GM04503 (cell line): ENCODE results near the gene QRICH2.
"Not testable (repeated sequence)": the region's sequence is repeated elsewhere in the genome, so short reads cannot be mapped to it uniquely, and the experiment has no call there.

Source experiments
- DNase-seq: peaks from one replicate; pipeline ENCODE4 v3.0.0-alpha.2; 2012; ENCODE audit warnings: low read depth

The QRICH2 gene

GRCh38 chr17:76277300-76278267, 30.5 kb downstream of the QRICH2 start:
- DNase-seq, result no peak

GRCh38 chr17:76276461-76277299, 31.4 kb downstream of the QRICH2 start:
- DNase-seq, result no peak

DNA sequence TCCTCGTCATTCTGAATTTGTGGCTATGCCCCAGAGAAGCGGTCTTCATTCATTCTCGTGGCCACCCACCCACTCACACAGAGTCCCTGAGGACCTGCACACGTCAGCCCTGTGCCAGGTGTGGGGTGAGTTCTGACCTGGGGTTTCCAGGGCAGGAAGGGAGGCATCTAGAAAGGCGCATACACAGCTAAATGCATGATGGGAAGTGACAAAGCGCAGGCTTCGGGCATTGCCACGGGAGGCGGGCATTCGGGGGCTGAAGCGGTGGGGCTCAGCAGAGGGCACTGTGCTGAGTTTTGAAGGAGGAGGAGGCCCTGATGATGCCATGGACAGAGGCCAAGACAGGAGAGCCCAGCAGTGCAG, 32.0 kb downstream of the QRICH2 start:
- DNase-seq, result no peak

GRCh38 chr17:76275382-76276068, 32.6 kb downstream of the QRICH2 start:
- DNase-seq, result no peak

GRCh38 chr17:76274112-76274956, 33.7 kb downstream of the QRICH2 start:
- no peak for DNase-seq

DNA sequence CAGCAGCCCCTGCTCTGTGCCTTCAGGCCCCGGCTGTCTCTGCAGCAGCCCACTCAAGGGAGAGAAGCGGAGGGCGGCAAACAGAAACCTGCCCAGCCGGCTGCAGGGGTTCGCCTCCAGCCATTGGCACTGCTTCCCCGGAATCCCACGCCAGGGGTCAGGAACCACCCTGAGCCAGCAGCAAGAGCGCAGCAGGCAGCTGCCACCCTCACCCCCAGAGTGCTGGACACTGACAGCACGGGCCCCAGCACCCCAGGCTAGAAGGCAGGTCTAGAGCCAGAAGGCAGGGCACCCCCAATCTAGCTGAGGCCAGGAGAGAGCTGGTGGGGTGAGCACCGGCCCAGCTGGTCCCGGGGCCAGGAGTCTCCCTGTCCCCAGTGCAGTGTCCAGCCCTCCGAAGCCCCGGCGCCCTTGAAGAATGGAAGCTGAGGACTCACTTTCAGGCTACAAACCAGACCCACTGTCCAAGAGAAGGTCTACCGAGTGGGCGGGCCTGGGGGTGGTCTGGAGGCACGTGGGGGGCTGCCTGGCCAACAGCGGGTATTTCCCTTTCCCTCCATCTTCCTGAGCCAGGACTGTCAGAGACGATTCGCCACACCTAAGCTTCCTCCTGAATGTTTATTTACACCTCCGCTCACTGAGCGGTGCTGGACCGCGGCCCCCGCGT, 34.5 kb downstream of the QRICH2 start:
- DNase-seq, result no peak

- no peak for DNase-seq
These were observed 35.3 kb downstream of the QRICH2 start for GRCh38 chr17:76272541-76273444.

- DNase-seq, result no peak
These were observed 36.2 kb downstream of the QRICH2 start for GRCh38 chr17:76271669-76272540.

- no peak for DNase-seq
These were observed 37.1 kb downstream of the QRICH2 start for GRCh38 chr17:76270770-76271668.

DNA sequence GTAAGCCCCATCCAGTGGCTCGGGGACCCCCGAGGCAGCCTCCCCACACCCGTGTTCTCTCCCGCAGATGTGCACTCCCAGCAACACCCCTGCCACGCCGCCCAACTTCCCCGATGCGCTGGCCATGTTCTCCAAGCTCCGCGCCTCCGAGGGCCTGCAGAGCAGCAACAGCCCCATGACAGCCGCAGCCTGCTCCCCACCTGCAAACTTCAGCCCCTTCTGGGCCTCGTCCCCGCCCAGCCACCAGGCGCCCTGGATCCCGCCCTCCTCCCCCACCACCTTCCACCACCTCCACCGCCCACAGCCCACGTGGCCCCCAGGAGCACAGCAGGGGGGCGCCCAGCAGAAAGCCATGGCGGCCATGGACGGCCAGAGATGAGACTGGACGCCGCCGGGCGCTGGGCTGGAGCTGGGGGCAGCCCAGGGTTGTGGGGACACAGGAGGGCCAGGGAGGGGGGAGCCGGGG, 37.9 kb downstream of the QRICH2 start:
- no peak for DNase-seq

DNA sequence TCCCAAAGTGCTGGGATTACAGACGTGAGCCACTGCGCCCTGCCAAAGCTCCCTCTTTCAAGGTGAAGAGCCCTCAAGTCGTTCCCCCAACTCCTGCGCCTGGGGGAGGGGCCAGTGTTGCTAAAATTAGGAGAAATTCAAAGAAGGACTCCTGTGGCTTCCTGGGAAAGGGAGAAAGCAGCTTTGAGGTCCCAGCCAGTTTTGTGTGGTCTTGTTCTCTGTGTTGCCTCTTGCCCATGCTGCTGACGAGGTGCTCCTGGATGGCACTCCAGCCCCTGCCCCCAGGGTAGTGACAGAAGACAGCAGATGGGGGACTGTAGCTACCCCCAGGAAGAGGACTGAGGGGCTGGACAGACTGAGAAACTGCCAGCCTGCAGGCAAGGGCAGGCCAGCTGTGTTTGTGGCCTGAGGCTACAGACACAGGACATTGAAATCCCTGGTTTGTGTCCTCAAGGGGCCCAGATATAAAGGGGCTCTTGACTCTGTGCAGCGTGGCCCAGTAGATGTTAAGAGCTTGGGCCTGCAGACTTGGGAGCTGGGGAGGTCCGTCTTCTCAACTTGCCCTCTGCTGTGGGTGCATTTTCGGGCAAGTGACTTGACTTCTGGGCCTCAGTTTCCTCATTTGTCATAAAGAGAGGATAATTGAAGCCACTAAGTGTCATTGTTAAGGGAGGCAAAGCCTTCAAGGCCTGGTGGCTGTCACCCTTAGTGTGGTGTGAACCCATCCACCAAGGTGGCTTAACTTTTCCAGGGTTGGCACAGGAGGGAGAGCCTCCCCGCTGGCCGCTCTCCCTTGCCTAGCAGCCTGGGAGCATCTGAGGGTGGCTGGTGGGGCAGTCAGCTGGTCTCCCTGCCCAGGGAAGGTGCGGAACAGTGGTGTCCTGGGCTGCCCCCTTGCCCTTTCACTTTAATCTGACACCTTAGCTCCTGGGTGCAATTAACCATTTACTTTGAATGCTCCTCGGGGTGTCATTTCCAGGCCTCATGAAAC, 38.8 kb downstream of the QRICH2 start:
- no peak for DNase-seq

GRCh38 chr17:76268015-76268749, 39.9 kb downstream of the QRICH2 start:
- DNase-seq, result no peak

- DNase-seq, result not testable (repeated sequence)
These were observed 40.5 kb downstream of the QRICH2 start for GRCh38 chr17:76267581-76268001.

DNA sequence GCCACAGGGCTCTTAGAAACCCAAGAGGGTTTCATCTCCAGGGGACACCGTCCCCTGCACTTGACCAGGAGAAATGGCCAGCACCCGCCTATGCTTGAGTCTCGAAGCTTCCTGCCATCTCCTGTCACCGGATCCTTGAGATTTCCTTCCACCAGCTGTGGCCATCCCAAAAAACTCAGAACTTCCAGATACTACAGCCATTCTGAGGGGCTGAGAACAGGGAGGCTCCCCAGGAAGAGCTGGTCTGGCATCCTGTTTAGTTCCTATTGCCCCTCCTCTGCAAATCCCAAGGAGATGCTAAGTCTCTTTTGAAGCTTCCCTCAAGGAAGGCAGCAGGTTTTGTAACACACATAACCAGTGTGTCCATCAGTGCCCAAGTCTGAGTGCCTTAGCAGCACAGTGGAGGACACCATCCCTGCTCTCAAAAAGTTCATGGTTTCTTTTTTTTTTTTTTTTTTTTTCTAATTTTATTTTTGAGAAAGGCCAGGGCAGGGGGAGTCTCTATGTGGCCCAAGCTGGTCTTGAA, 41.0 kb downstream of the QRICH2 start:
- DNase-seq, result no peak

DNA sequence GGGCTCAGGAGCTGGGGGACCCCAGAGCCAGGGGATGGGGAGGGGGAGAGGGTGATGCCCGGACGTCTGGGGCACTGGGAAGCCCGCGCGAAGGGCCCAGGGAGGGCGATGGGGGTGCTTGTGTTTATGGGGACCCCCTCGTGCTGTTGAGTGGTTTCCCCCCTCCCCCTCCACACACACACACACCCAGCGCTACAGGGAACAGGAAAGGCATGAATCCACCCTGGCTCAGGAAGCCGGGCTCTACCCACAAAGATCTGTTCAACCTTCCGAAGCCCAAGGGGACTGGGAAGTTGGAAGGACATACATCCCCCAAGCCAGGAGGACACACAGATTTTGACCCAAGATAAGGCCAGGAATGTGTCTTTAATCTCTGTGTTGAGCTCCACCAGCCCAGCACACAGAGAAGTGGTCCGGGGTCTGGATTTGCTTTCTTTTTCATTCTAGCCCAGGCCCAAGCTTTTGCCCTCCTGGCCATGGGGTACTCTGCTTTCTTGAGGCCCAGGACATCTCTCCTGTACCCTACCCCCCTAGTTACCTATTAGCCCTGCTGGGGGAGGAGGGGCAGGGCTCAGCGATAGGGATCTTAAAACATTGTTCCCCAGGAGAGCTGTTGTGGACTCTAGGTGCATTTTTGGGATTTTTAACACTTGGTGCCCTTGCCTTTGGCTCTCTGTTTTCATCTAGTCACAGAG, 41.7 kb downstream of the QRICH2 start:
- DNase-seq, result no peak
